PC-3 (cell line): ENCODE results near the gene CDC27. TPM values are rescaled to one million over a fixed set of nuclear protein-coding genes. Genes with fewer than 3 reads are reported as not detected.
"Not testable (repeated sequence)": the region's sequence is repeated elsewhere in the genome, so short reads cannot be mapped to it uniquely, and the experiment has no call there.

Experiments used
- ATAC-seq: fragments of 200-7000 bp; cut with Tn5 transposase; 2 replicates; pipeline ENCODE4 v1.9.1; 2020; ENCODE audit warnings: mild to moderate bottlenecking, moderate library complexity
- BruUV-seq: library from RNA; stranded (reverse); fragments of 400-500 nt; replicated peaks from 2 replicates; lab custom pipeline; 2021; lab: Mats Ljungman, UMichigan
- CTCF ChIA-PET: fragments of 300-600 bp; sonication (Branson Sonifier 250); formaldehyde crosslinking; loops from one replicate; lab custom pipeline; 2022; ENCODE audit warnings: antibody characterized with exemption; lab: Charles Lee
- POLR2A ChIA-PET: fragments of 300-600 bp; sonication (Branson Sonifier 250); formaldehyde crosslinking; loops from one replicate; lab custom pipeline; 2022; ENCODE audit warnings: antibody characterized with exemption; ENCODE audit not compliant: unreplicated experiment; lab: Charles Lee
- DNase-seq: peaks from one replicate; pipeline ENCODE4 v3.0.0-alpha.2; 2015
- H2AFZ ChIP-seq: fragments of 300-600 bp; sonication (generic); 2 replicates; pipeline ENCODE4 v1.6.0; 2016; ENCODE audit warnings: antibody characterized with exemption, low read length
- H3F3A ChIP-seq: fragments of 300-600 bp; sonication (generic); one replicate; pipeline ENCODE4 v1.6.0; 2017; ENCODE audit warnings: antibody characterized with exemption, low read length, control low read depth, mild to moderate bottlenecking; ENCODE audit not compliant: unreplicated experiment
- H3K27ac ChIP-seq: fragments of 300-600 bp; sonication (generic); 2 replicates; pipeline ENCODE4 v1.5.1; 2016; ENCODE audit warnings: mild to moderate bottlenecking, low read length
- H3K27me3 ChIP-seq: fragments of 300-600 bp; sonication (generic); 2 replicates; pipeline ENCODE4 v1.6.1; 2016; ENCODE audit warnings: low read length, mixed read lengths
- H3K36me3 ChIP-seq: fragments of 300-600 bp; sonication (generic); 2 replicates; pipeline ENCODE4 v1.6.1; 2016; ENCODE audit warnings: low read depth, mixed run types, low read length, mixed read lengths
- H3K4me1 ChIP-seq: fragments of 300-600 bp; sonication (generic); 2 replicates; pipeline ENCODE4 v1.5.1; 2016; ENCODE audit warnings: low read length; ENCODE audit not compliant: insufficient read depth
- H3K4me2 ChIP-seq: fragments of 300-600 bp; sonication (generic); 2 replicates; pipeline ENCODE4 v1.6.0; 2016; ENCODE audit warnings: low read length
- H3K4me3 ChIP-seq: fragments of 300-600 bp; sonication (generic); 2 replicates; pipeline ENCODE4 v1.5.1; 2016; ENCODE audit warnings: mild to moderate bottlenecking, low read length, mixed read lengths
- H3K79me2 ChIP-seq: fragments of 300-600 bp; sonication (generic); 2 replicates; pipeline ENCODE4 v1.6.1; 2017; ENCODE audit warnings: low read length, mixed read lengths
- H3K9ac ChIP-seq: fragments of 300-600 bp; sonication (generic); 2 replicates; pipeline ENCODE4 v1.6.0; 2016; ENCODE audit warnings: mild to moderate bottlenecking, low read length
- H3K9me2 ChIP-seq: fragments of 300-600 bp; sonication (generic); replicated peaks from 2 replicates; pipeline ENCODE4 v1.6.1; 2016; ENCODE audit warnings: mixed run types, low read length, mixed read lengths
- H3K9me3 ChIP-seq: fragments of 300-600 bp; sonication (generic); 2 replicates; pipeline ENCODE4 v1.6.1; 2016; ENCODE audit warnings: low read length, mixed read lengths
- H4K20me1 ChIP-seq: fragments of 300-600 bp; sonication (generic); 2 replicates; pipeline ENCODE4 v1.6.1; 2016; ENCODE audit warnings: low read length, mixed read lengths
- EZH2 ChIP-seq: fragments of 300-600 bp; sonication (generic); IDR thresholded peaks from one replicate; pipeline ENCODE4 v1.6.1; 2017; ENCODE audit warnings: antibody characterized with exemption, mild to moderate bottlenecking, low read length; ENCODE audit not compliant: unreplicated experiment
- EZH2phosphoT487 ChIP-seq: fragments of 300-600 bp; sonication (generic); IDR thresholded peaks from 2 replicates; pipeline ENCODE4 v1.6.1; 2018; ENCODE audit warnings: mild to moderate bottlenecking, antibody characterized with exemption, low read length, borderline replicate concordance
- intact Hi-C: fragments of 100-400 bp; cut with micrococcal nuclease; formaldehyde crosslinking; loops from 2 replicates; pipeline ENCODE4 v1.9.0; 2023
- total RNA-seq: library from RNA; depleted of rRNA; stranded (reverse); fragments of >200 nt; gene quantifications from 2 replicates; pipeline ENCODE4 v1.2.3, GENCODE V29; 2014
- TF ChIP-seq, protein P1 (sequence below): fragments of 300-600 bp; sonication (generic); conservative IDR thresholded peaks from 2 replicates; pipeline ENCODE4 v1.5.1; 2017; ENCODE audit warnings: antibody characterized with exemption, low read depth, mild to moderate bottlenecking, low read length

The CDC27 gene
- total RNA-seq, 1 experiment from 2014 or later, result 167 TPM

GRCh38 chr17:47159315-47159714, 29.8 kb downstream of the CDC27 start:
- H4K20me1 ChIP-seq, result no peaks in the 10 kb centered on the region; the same call in 1 of the 2 replicates
- H3K4me1 ChIP-seq, result no peaks in the 10 kb centered on the region
- CTCF ChIA-PET, result no interaction called here
- no peaks in the 10 kb centered on the region for H3F3A ChIP-seq
- no peak for ATAC-seq
- intact Hi-C loops, result no loop called here
- H3K4me2 ChIP-seq, result no peak overlapping the region
- DNase-seq, result no peak
- POLR2A ChIA-PET, result no interaction called here
- no peak overlapping the region for H2AFZ ChIP-seq
- no peaks in the 10 kb centered on the region for H3K79me2 ChIP-seq
- H3K36me3 ChIP-seq, result peaks cover 66% of the 10 kb centered on the region
- no peak overlapping the region for H3K4me3 ChIP-seq
- no TSS peak for BruUV-seq
- no peaks in the 10 kb centered on the region for H3K9me2 ChIP-seq
- no peak overlapping the region for H3K27ac ChIP-seq
- H3K9ac ChIP-seq, result no peak overlapping the region
- TF ChIP-seq EZH2phosphoT487, result no peak
- TF ChIP-seq, protein P1, sequence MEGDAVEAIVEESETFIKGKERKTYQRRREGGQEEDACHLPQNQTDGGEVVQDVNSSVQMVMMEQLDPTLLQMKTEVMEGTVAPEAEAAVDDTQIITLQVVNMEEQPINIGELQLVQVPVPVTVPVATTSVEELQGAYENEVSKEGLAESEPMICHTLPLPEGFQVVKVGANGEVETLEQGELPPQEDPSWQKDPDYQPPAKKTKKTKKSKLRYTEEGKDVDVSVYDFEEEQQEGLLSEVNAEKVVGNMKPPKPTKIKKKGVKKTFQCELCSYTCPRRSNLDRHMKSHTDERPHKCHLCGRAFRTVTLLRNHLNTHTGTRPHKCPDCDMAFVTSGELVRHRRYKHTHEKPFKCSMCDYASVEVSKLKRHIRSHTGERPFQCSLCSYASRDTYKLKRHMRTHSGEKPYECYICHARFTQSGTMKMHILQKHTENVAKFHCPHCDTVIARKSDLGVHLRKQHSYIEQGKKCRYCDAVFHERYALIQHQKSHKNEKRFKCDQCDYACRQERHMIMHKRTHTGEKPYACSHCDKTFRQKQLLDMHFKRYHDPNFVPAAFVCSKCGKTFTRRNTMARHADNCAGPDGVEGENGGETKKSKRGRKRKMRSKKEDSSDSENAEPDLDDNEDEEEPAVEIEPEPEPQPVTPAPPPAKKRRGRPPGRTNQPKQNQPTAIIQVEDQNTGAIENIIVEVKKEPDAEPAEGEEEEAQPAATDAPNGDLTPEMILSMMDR, result no peak
- no peak for TF ChIP-seq EZH2
- no peaks in the 10 kb centered on the region for H3K9me3 ChIP-seq
- no peaks in the 10 kb centered on the region for H3K27me3 ChIP-seq

DNA sequence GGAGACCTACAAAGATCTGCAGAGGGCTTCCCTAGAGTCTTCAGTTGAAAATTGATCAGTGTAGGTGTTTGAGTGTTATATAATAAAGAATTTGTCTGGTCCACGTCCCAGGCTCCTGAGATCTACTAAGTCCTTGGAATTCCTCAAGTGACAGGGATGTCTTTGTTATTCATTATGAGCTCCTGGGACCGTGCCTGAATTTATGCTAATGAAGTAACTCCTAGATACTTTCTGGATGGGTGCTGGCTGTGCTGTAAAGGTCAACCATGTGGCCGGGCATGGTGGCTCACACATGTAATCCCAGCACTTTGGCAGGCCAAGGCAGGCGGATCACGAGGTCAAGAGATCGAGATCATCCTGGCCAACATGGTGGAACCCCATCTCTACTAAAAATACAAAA, 43.7 kb downstream of the CDC27 start:
- H3K4me2 ChIP-seq, result no peak overlapping the region
- no peaks in the 10 kb centered on the region for H3K9me2 ChIP-seq
- H3K27ac ChIP-seq, result no peak overlapping the region
- DNase-seq (no peak), ATAC-seq (no peak)
- H3K9ac ChIP-seq, result no peak overlapping the region
- intact Hi-C loops, result no loop called here
- CTCF ChIA-PET, result no interaction called here
- no peaks in the 10 kb centered on the region for H3F3A ChIP-seq
- POLR2A ChIA-PET, result no interaction called here
- TF ChIP-seq, protein P1, result no peak
- TF ChIP-seq EZH2phosphoT487 (no peak), EZH2 (no peak)
- H3K4me3 ChIP-seq, result no peak overlapping the region
- H4K20me1 ChIP-seq, result 0 out of 2 replicates have a peak, but pooled peaks cover 6% of the 10 kb centered on the region
- no TSS peak for BruUV-seq
- peaks cover 73% of the 10 kb centered on the region for H3K36me3 ChIP-seq
- no peak overlapping the region for H2AFZ ChIP-seq
- H3K9me3 ChIP-seq, result no peaks in the 10 kb centered on the region
- no peaks in the 10 kb centered on the region for H3K4me1 ChIP-seq
- no peaks in the 10 kb centered on the region for H3K27me3 ChIP-seq
- no peaks in the 10 kb centered on the region for H3K79me2 ChIP-seq

- Histone ChIP-seq H3K27me3 (no peaks in the 10 kb centered on the region), H3K9me3 (no peaks in the 10 kb centered on the region), H3K4me3 (no peak overlapping the region), H4K20me1 (no peaks in the 10 kb centered on the region), H3K36me3 (peaks cover 59% of the 10 kb centered on the region), H3K4me1 (no peaks in the 10 kb centered on the region), H3K9me2 (no peaks in the 10 kb centered on the region), H3K79me2 (no peaks in the 10 kb centered on the region), H3K27ac (no peak overlapping the region), H3K4me2 (no peak overlapping the region), H3F3A (no peaks in the 10 kb centered on the region), H3K9ac (no peak overlapping the region), H2AFZ (no peak overlapping the region)
- ChIA-PET CTCF (no interaction called here), POLR2A (no interaction called here)
- DNase-seq (no peak), ATAC-seq (no peak)
- TF ChIP-seq, protein P1, result no peak
- no peak for TF ChIP-seq EZH2phosphoT487
- TF ChIP-seq EZH2, result no peak
- intact Hi-C loops, result no loop called here
- BruUV-seq, result no TSS peak
Measured at GRCh38 chr17:47135235-47135634, 53.9 kb downstream of the CDC27 start.

- BruUV-seq, CTCF ChIA-PET: not testable (repeated sequence)
- POLR2A ChIA-PET, result interaction anchor here (0.5 kb wide), 1 partner anchor 15 kb away, joined by 9 read pairs; no protein-coding TSS in a partner anchor
Measured at GRCh38 chr17:47134354-47134753, 54.7 kb downstream of the CDC27 start.

More at GRCh38 chr17:47134354-47134753, 54.7 kb downstream of the CDC27 start:
- H3K9me2 ChIP-seq, H3K9me3 ChIP-seq, H3K27me3 ChIP-seq, ATAC-seq, H3K79me2 ChIP-seq, H4K20me1 ChIP-seq, DNase-seq, H3K4me3 ChIP-seq, H3F3A ChIP-seq, H3K27ac ChIP-seq, H3K9ac ChIP-seq, H2AFZ ChIP-seq, H3K4me1 ChIP-seq, H3K4me2 ChIP-seq, intact Hi-C loops: not testable (repeated sequence)
- peaks cover 57% of the 10 kb centered on the region for H3K36me3 ChIP-seq
